Stimulated activated CD8-positive, alpha-beta memory T cell treated with anti-CD3 and anti-CD28 coated beads, Interleukin-2, amount 100 ng/mL, for 1 hour (primary cell): ENCODE results near the gene CCDC127.
"Not testable (repeated sequence)": the region's sequence is repeated elsewhere in the genome, so short reads cannot be mapped to it uniquely, and the experiment has no call there.

ENCODE experiments used
- DNase-seq, 2 donors: peaks; one replicate each; pipeline ENCODE4 v3.0.0-alpha.2; 2020; ENCODE audit warnings: low read depth in 2 of 2

CCDC127 gene

GRCh38 chr5:172841-173251 lies 45.1 kb downstream of the CCDC127 start:
- no peak for DNase-seq

- DNase-seq: no peak
These were observed 45.5 kb downstream of the CCDC127 start for GRCh38 chr5:172421-172820.

GRCh38 chr5:171801-172331 lies 46.1 kb downstream of the CCDC127 start:
- DNase-seq: no peak

- DNase-seq: no peak
These were observed 46.8 kb downstream of the CCDC127 start for GRCh38 chr5:170971-171800.

GRCh38 chr5:169728-170094 lies 48.2 kb downstream of the CCDC127 start:
- no peak for DNase-seq

GRCh38 chr5:169071-169727 lies 48.8 kb downstream of the CCDC127 start:
- DNase-seq: no peak

GRCh38 chr5:167982-168660 lies 49.8 kb downstream of the CCDC127 start:
- DNase-seq: no peak

- no peak for DNase-seq
These were observed 50.4 kb downstream of the CCDC127 start for GRCh38 chr5:167511-167910.

- no peak for DNase-seq
These were observed 51.2 kb downstream of the CCDC127 start for GRCh38 chr5:166441-167372.

- not testable (repeated sequence) for DNase-seq
These were observed 53.2 kb downstream of the CCDC127 start for GRCh38 chr5:164783-165182.

GRCh38 chr5:164244-164643 lies 53.7 kb downstream of the CCDC127 start:
- no peak for DNase-seq

GRCh38 chr5:163841-164240 lies 54.1 kb downstream of the CCDC127 start:
- DNase-seq: no peak

- no peak for DNase-seq
These were observed 54.7 kb downstream of the CCDC127 start for GRCh38 chr5:163338-163620.

- DNase-seq: no peak
These were observed 55.2 kb downstream of the CCDC127 start for GRCh38 chr5:162565-163337.

GRCh38 chr5:162190-162564 lies 55.8 kb downstream of the CCDC127 start:
- no peak for DNase-seq

- DNase-seq: no peak
These were observed 56.2 kb downstream of the CCDC127 start for GRCh38 chr5:161803-162110.

- DNase-seq: no peak
These were observed 56.8 kb downstream of the CCDC127 start for GRCh38 chr5:160921-161802.

- DNase-seq: no peak
These were observed 57.8 kb downstream of the CCDC127 start for GRCh38 chr5:160173-160510.

- no peak for DNase-seq
These were observed 58.3 kb downstream of the CCDC127 start for GRCh38 chr5:159448-160172.
